GM21723 (cell line): ENCODE measurements around the gene PHF3.
"Not testable (repeated sequence)": the region's sequence is repeated elsewhere in the genome, so short reads cannot be mapped to it uniquely, and the experiment has no call there.

ENCODE experiments used
- ATAC-seq: cut with Tn5 transposase; IDR thresholded peaks from one replicate; pipeline ENCODE4 v1.9.1; 2021; ENCODE audit warnings: mild to moderate bottlenecking, moderate library complexity; ENCODE audit not compliant: unreplicated experiment

Gene PHF3

GRCh38 chr6:63690221-63690620 lies 54.6 kb downstream of the PHF3 start:
- no peak for ATAC-seq

GRCh38 chr6:63705707-63706106 lies 70.1 kb downstream of the PHF3 start:
- no peak for ATAC-seq

- no peak for ATAC-seq
These were observed 71.0 kb downstream of the PHF3 start for GRCh38 chr6:63706630-63707029.

- ATAC-seq = no peak
These were observed 73.0 kb downstream of the PHF3 start for GRCh38 chr6:63708631-63709030.

GRCh38 chr6:63709148-63709547 lies 73.5 kb downstream of the PHF3 start:
- no peak for ATAC-seq

GRCh38 chr6:63713332-63713731 lies 77.7 kb downstream of the PHF3 start:
- ATAC-seq = no peak

- ATAC-seq = no peak
These were observed 78.5 kb downstream of the PHF3 start for GRCh38 chr6:63714091-63714490.

GRCh38 chr6:63716169-63716568 lies 80.6 kb downstream of the PHF3 start:
- ATAC-seq = peak; percentile 57

GRCh38 chr6:63721181-63721580 lies 85.6 kb downstream of the PHF3 start:
- ATAC-seq = no peak

GRCh38 chr6:63724721-63725120 lies 89.1 kb downstream of the PHF3 start:
- ATAC-seq = no peak

- ATAC-seq = no peak
These were observed 94.7 kb downstream of the PHF3 start for GRCh38 chr6:63730311-63730710.

- no peak for ATAC-seq
These were observed 96.3 kb downstream of the PHF3 start for GRCh38 chr6:63731930-63732329.

GRCh38 chr6:63732336-63732735 lies 96.7 kb downstream of the PHF3 start:
- ATAC-seq = no peak

- no peak for ATAC-seq
These were observed 99.3 kb downstream of the PHF3 start for GRCh38 chr6:63734923-63735322.

- not testable (repeated sequence) for ATAC-seq
These were observed 102.6 kb downstream of the PHF3 start for GRCh38 chr6:63738190-63738589.

- ATAC-seq = no peak
These were observed 103.6 kb downstream of the PHF3 start for GRCh38 chr6:63739094-63739687.

GRCh38 chr6:63740709-63741108 lies 105.1 kb downstream of the PHF3 start:
- ATAC-seq = no peak

- ATAC-seq = no peak
These were observed 106.5 kb downstream of the PHF3 start for GRCh38 chr6:63742060-63742459.

- no peak for ATAC-seq
These were observed 108.1 kb downstream of the PHF3 start for GRCh38 chr6:63743691-63744090.

GRCh38 chr6:63744810-63745209 lies 109.2 kb downstream of the PHF3 start:
- no peak for ATAC-seq

- ATAC-seq = no peak
These were observed 110.2 kb downstream of the PHF3 start for GRCh38 chr6:63745784-63746183.

- ATAC-seq = no peak
These were observed 114.8 kb downstream of the PHF3 start for GRCh38 chr6:63750400-63750799.

GRCh38 chr6:63757275-63757674 lies 121.7 kb downstream of the PHF3 start:
- ATAC-seq = not testable (repeated sequence)
